ENCODE data around the gene CERT1.

The CERT1 gene

DNA sequence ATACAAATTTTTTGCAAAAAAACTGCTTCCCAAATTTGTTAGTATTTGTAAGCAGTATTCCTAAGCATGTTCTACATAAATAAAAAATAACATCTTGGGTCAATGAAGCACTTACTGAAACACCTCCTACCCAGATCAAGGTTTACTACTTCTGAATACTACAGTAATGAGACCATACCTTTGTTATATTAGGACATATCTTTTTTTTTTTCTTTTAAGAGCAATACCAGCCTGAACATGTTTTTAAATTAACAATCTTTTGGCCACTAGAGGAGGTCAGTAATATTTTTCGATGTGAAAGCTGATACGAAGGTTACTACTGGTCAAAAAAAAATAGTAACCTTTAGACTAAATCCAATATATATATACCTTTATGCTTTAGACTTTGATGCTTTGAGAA is 72.7 kb downstream of the CERT1 start:
- peaks cover 7% of the 10 kb centered on the region for H3K9me3 Mint-ChIP-seq
- H3K36me3 Mint-ChIP-seq, result peaks cover 35% of the 10 kb centered on the region
- H3K4me3 Mint-ChIP-seq, result no peak overlapping the region
- no peaks in the 10 kb centered on the region for H3K27me3 Mint-ChIP-seq
- peaks cover 27% of the 10 kb centered on the region for H3K4me1 Mint-ChIP-seq
- no peak for ATAC-seq
- H3K27ac Mint-ChIP-seq, result no peak overlapping the region

GRCh38 chr5:75435096-75435495 is 76.3 kb downstream of the CERT1 start:
- no peaks in the 10 kb centered on the region for H3K27me3 Mint-ChIP-seq
- no peak overlapping the region for H3K4me3 Mint-ChIP-seq
- H3K36me3 Mint-ChIP-seq, result peaks cover 17% of the 10 kb centered on the region
- peak overlapping the region; percentile 58 for H3K27ac Mint-ChIP-seq
- H3K4me1 Mint-ChIP-seq, result peaks cover 16% of the 10 kb centered on the region
- H3K9me3 Mint-ChIP-seq, result no peaks in the 10 kb centered on the region
- no peak for ATAC-seq

DNA sequence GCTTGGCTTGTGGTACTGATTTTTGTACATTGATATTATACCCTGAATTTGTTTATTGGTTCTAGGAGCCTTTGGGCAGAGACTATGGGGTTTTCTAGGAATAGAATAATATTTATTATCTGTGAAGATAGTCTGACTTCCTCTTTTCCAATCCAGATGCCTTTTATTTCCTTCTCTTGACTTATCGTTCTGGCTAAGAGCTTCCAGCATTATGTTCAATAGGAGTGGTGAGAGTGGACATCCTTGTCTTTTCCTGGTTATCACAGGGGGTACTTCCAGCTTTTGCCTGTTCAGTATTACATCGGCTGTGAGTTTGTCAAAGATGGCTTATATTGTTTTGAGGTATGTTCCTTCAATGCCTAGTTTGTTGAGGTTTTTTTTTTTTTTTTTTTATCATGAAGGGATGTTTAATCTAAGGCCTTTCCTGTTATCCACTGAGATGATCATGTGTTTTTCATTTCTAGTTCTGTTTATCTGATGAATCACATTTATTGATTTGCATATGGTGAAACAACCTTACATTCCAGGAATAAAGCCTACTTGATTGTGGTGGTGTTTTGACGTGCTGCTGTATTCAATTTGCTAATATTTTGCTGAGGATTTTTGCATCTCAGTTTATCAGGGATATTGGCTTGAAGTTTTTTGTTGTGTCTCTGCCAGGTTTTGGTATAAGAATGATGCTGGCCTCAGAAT is 77.5 kb downstream of the CERT1 start:
- no peak for ATAC-seq
- Mint-ChIP-seq H3K27ac (peak overlapping the region; percentile 58), H3K27me3 (no peaks in the 10 kb centered on the region)

DNA sequence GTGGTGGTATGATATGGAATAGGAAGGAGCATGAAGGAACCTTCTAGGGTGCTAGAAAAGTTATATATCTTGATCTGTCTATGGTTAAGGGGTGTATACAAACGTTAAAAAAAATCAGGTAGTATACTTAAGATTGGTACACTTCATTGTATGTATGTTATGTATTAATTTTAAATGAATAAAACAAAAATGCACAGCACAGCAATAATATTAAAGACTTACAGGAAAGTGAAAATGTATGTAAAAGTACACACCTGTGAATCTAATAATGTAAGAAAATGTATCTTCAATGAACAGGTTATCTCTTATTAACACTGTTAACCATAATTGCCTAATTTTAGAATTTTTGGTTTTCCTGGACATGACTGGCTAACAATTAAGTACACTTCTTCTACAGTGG is 97.2 kb downstream of the CERT1 start:
- Mint-ChIP-seq H3K27ac (no peak overlapping the region), H3K9me3 (no peaks in the 10 kb centered on the region), H3K36me3 (peaks cover 24% of the 10 kb centered on the region), H3K4me1 (no peaks in the 10 kb centered on the region), H3K4me3 (no peak overlapping the region), H3K27me3 (no peaks in the 10 kb centered on the region)
- no peak for ATAC-seq

More for the DNA sequence above, 77.5 kb downstream of the CERT1 start:
- Mint-ChIP-seq H3K9me3 (no peaks in the 10 kb centered on the region), H3K4me3 (no peak overlapping the region), H3K4me1 (peaks cover 7% of the 10 kb centered on the region), H3K36me3 (peaks cover 20% of the 10 kb centered on the region)

DNA sequence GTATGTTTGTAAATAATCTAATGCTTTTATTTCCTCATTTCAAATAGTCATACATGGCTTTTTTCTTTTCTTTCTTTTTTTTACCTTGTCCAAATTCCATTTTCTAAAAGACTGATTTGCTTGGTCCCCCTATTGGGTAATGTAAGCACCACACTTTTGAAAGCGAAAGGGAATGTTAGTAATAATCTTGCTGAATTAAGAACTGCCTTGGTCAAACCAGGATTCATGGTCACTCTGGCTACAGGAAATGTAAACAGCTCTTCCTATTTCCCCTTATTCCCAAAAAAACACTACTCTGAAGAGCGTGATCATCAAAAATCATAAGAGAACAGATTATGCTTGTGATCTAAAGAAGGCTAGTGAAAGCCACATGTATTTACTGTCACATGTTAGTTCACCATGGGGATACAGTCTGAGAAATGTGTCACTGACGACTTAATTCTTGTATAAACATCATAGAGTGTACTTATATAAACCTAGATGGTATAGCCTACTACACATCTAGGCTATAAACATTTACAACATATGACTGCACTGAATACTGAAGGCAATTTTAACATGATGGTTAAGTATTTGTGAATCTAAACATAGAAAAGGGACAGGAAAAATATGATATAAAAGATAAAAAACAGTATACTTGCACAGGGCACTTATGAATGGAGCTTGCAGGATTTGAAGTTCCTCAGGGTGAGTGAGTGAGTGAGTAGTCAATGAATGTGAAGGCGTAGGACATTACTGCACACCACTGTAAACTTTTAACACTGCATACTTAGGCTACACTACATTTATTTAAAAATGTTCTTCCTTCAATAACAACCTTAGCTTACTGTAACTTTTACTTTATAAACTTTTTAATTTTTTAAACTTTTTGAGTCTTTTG is 99.1 kb downstream of the CERT1 start:
- no peak for ATAC-seq
- Mint-ChIP-seq H3K27me3 (no peaks in the 10 kb centered on the region), H3K36me3 (peaks cover 15% of the 10 kb centered on the region), H3K27ac (no peak overlapping the region), H3K4me3 (no peak overlapping the region), H3K4me1 (no peaks in the 10 kb centered on the region), H3K9me3 (no peaks in the 10 kb centered on the region)

- Mint-ChIP-seq H3K36me3 (peaks cover 27% of the 10 kb centered on the region), H3K27me3 (no peaks in the 10 kb centered on the region), H3K4me1 (no peaks in the 10 kb centered on the region), H3K4me3 (no peak overlapping the region), H3K27ac (no peak overlapping the region), H3K9me3 (no peaks in the 10 kb centered on the region)
- no peak for ATAC-seq
These were observed 106.1 kb downstream of the CERT1 start for GRCh38 chr5:75405296-75405695.

- Mint-ChIP-seq H3K36me3 (peaks cover 21% of the 10 kb centered on the region), H3K27ac (no peak overlapping the region)
These were observed 116.2 kb downstream of the CERT1 start for GRCh38 chr5:75395277-75395676.

GRCh38 chr5:75389430-75389829 is 122.0 kb downstream of the CERT1 start:
- H3K4me3 Mint-ChIP-seq, result no peak overlapping the region
- H3K27ac Mint-ChIP-seq, result peak overlapping the region; percentile 5
- no peaks in the 10 kb centered on the region for H3K9me3 Mint-ChIP-seq
- no peaks in the 10 kb centered on the region for H3K27me3 Mint-ChIP-seq
- peaks cover 28% of the 10 kb centered on the region for H3K36me3 Mint-ChIP-seq
- ATAC-seq, result no peak
- peaks cover 6% of the 10 kb centered on the region for H3K4me1 Mint-ChIP-seq

More at GRCh38 chr5:75395277-75395676, 116.2 kb downstream of the CERT1 start:
- ATAC-seq, result no peak
- Mint-ChIP-seq H3K27me3 (no peaks in the 10 kb centered on the region), H3K9me3 (no peaks in the 10 kb centered on the region), H3K4me3 (no peak overlapping the region), H3K4me1 (no peaks in the 10 kb centered on the region)

DNA sequence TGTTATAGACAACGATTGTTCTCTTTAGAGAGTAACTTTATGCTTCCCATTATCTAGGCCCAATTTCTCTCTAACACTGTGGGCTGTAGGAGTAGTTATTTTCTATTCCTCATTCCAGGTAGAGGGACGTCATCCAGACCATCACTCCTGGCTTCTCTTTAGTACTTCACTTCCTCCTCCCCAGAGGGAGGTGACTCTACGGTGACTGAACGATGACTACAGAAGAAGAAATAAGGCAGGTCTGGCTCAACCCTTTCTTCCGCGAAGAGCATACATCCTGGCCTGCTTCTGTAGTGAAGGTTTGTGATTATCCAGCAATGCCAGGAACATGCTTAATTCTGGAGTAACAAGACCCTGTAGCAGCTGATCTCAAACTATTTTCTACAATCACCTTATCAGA is 123.6 kb downstream of the CERT1 start:
- Mint-ChIP-seq H3K36me3 (peaks cover 30% of the 10 kb centered on the region), H3K27me3 (no peaks in the 10 kb centered on the region), H3K4me3 (no peak overlapping the region), H3K27ac (no peak overlapping the region), H3K9me3 (no peaks in the 10 kb centered on the region), H3K4me1 (peaks cover 6% of the 10 kb centered on the region)
- no peak for ATAC-seq

DNA sequence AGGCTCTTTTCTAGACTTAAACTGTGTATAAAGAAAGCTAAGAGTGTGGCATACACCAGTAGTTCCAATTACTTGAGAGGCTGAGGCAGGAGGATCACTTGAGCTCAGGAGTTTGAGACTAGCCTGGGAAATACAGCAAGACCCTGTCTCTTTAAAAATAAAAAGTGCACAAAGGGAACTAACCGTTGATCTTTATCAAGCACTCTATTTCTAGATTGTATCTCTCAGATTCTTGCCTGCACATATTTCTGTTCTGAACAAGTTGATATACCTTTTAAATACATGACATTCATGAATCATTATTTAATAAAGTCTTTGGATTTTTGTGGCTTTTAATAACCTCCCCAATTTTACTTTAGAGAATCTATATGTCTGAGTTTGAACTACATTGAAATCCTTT is 127.2 kb downstream of the CERT1 start:
- peaks cover 41% of the 10 kb centered on the region for H3K36me3 Mint-ChIP-seq
- H3K4me1 Mint-ChIP-seq, result no peaks in the 10 kb centered on the region
- H3K27me3 Mint-ChIP-seq, result no peaks in the 10 kb centered on the region
- no peak overlapping the region for H3K4me3 Mint-ChIP-seq
- no peak for ATAC-seq
- H3K9me3 Mint-ChIP-seq, result no peaks in the 10 kb centered on the region
- no peak overlapping the region for H3K27ac Mint-ChIP-seq

DNA sequence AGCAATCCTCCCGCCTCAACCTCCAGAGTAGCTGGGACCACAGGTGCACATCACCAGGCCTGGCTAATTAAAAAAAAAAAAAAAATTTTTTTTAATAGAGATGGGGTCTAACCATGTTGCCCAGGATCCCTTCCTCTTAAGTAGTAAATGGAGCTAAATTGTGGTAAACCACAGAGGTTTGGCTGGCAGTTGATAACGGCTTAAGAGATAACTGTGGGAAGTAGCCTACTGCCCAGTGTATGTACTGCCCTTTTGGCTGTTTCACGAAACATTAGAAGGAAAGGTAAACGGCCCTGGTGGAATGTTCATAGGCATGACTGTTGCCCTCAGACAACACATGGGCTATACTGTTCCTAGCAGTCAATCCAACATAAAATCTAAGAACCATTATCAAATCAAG is 130.0 kb downstream of the CERT1 start:
- Mint-ChIP-seq H3K9me3 (no peaks in the 10 kb centered on the region), H3K4me3 (no peak overlapping the region), H3K4me1 (no peaks in the 10 kb centered on the region), H3K27me3 (no peaks in the 10 kb centered on the region), H3K27ac (no peak overlapping the region), H3K36me3 (peaks cover 31% of the 10 kb centered on the region)
- ATAC-seq, result no peak

DNA sequence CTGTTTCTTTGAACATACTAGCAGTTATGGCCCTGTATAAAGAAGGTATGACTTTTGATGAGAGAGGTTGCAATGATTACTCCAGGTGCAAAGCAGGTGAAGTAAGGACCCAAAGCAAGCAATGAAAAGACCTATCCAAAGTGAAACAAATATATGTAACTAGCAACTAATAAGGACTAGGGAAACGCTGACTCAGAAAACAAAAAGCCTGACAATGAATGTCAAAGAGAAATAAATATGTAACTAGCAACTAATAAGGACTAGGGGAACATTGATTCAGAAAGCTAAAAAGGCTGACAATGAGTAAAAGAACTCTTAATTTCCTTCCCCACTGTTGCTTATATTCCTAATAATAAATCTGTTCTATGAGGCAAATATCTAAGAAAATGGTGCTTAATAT is 131.3 kb downstream of the CERT1 start:
- Mint-ChIP-seq H3K27me3 (no peaks in the 10 kb centered on the region), H3K36me3 (peaks cover 38% of the 10 kb centered on the region), H3K4me3 (no peak overlapping the region), H3K9me3 (no peaks in the 10 kb centered on the region), H3K4me1 (no peaks in the 10 kb centered on the region), H3K27ac (no peak overlapping the region)
- ATAC-seq, result no peak

DNA sequence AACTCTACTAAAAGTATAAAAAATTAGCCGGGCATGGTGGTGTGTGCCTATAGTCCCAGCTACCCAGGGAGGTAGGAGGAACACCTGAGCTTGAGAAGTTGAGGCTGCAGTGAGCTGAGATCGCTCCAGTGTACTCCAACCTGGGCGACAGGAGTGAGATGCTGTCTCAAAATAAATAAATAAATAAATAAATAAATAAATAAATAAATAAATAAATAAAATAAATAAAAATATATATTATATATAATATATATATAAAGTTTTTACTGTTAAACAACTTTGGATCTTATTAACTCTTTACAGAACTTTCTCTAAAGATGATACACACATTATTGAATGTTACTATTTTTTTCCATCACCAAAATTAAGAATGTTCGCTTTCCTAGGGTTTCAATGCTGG is 136.0 kb downstream of the CERT1 start:
- ATAC-seq, result no peak
- Mint-ChIP-seq H3K9me3 (no peaks in the 10 kb centered on the region), H3K36me3 (peaks cover 39% of the 10 kb centered on the region), H3K27me3 (no peaks in the 10 kb centered on the region), H3K4me3 (no peak overlapping the region), H3K4me1 (no peaks in the 10 kb centered on the region), H3K27ac (no peak overlapping the region)

DNA sequence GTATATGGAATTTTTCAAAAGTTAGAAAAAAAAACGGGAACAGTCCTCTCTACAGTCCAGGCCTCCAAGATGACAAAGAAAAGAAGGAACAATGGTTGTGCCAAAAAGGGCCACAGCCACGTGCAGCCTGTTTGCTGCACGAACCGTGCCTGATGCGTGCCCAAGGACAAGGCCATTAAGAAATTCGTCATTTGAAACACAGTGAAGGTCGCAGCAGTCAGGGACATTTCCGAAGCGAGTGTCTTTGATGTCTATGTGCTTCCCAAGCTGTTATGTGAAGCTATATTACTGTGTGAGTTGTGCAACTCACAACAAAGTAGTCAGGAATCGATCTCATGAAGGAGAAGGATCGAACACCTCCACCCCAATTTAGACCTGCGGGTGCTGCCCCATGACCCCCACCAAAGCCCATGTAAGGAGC is 137.0 kb downstream of the CERT1 start:
- peaks cover 30% of the 10 kb centered on the region for H3K36me3 Mint-ChIP-seq
- no peaks in the 10 kb centered on the region for H3K9me3 Mint-ChIP-seq
- H3K27ac Mint-ChIP-seq, result no peak overlapping the region
- no peaks in the 10 kb centered on the region for H3K4me1 Mint-ChIP-seq
- no peaks in the 10 kb centered on the region for H3K27me3 Mint-ChIP-seq
- no peak overlapping the region for H3K4me3 Mint-ChIP-seq
- ATAC-seq, result no peak

- no peak overlapping the region for H3K4me3 Mint-ChIP-seq
- H3K36me3 Mint-ChIP-seq, result peaks cover 25% of the 10 kb centered on the region
- H3K9me3 Mint-ChIP-seq, result no peaks in the 10 kb centered on the region
- H3K4me1 Mint-ChIP-seq, result no peaks in the 10 kb centered on the region
- ATAC-seq, result no peak
- no peaks in the 10 kb centered on the region for H3K27me3 Mint-ChIP-seq
- H3K27ac Mint-ChIP-seq, result no peak overlapping the region
These were observed 137.6 kb downstream of the CERT1 start for GRCh38 chr5:75373862-75374261.

- H3K36me3 Mint-ChIP-seq, result peaks cover 10% of the 10 kb centered on the region
- H3K4me1 Mint-ChIP-seq, result peaks cover 9% of the 10 kb centered on the region
- H3K4me3 Mint-ChIP-seq, result no peak overlapping the region
- H3K9me3 Mint-ChIP-seq, result no peaks in the 10 kb centered on the region
- H3K27ac Mint-ChIP-seq, result no peak overlapping the region
- ATAC-seq, result no peak
- no peaks in the 10 kb centered on the region for H3K27me3 Mint-ChIP-seq
These were observed 143.0 kb downstream of the CERT1 start for GRCh38 chr5:75368391-75368790.
